ENCODE results near the gene RERG.

The RERG gene, protein sequence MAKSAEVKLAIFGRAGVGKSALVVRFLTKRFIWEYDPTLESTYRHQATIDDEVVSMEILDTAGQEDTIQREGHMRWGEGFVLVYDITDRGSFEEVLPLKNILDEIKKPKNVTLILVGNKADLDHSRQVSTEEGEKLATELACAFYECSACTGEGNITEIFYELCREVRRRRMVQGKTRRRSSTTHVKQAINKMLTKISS

DNA sequence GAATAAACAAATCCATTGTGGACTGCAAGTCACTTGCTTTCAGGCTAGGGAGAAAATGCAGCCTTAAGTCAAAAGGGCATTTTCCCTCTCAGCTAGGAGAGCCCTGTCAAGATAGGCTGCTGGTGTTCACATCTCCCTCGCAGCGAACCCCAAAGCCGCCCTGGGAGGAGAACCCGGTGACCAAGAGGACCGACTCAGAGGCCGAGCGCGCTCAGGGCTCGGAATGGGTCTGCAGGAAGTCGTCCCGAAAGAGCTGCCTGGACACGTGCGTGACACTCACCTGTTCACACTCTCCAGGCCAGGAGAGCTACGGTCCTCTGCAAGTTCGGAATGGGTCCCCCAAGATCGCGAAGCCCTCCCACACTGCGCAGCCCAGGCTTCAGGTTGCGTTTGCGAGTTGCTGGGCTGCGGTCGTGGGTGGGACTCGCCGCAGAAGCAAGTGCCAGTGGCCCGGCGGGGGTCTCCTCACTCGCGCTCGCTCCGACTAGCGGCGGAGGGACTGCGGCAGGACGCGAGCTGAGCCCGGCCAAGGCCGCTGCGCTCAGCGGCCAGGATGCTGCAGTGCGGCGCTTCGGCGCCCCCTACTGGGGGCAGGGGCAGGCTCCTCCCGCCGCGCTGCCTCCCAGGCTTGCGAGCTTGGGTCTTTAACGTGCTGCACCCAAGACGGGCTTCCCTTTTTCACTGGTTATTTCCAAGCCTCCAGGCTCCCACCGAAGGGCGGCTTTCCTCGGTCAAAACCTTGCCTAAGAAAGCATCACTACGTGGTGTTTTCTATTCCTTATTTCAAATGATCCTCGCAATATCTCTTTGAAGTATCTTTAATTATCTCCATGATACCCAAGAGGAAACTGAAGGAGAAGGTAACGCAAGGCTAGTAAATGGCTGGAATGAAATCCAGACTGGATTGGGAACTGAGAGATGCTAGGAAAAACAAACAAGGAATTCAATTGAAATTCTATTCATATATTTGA, at the start of gene RERG:
TSS of gene RERG (minus strand) at position 503 of the 971 bp plus-strand sequence. CDS start 3,928 bp downstream, outside the sequence.
- TF ChIP-seq, protein P1, sequence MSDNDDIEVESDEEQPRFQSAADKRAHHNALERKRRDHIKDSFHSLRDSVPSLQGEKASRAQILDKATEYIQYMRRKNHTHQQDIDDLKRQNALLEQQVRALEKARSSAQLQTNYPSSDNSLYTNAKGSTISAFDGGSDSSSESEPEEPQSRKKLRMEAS (IDR thresholded peaks at IDR 0.05; ENCODE audit: low read depth, low read length) = no peak
- TF ChIP-seq, protein P2, sequence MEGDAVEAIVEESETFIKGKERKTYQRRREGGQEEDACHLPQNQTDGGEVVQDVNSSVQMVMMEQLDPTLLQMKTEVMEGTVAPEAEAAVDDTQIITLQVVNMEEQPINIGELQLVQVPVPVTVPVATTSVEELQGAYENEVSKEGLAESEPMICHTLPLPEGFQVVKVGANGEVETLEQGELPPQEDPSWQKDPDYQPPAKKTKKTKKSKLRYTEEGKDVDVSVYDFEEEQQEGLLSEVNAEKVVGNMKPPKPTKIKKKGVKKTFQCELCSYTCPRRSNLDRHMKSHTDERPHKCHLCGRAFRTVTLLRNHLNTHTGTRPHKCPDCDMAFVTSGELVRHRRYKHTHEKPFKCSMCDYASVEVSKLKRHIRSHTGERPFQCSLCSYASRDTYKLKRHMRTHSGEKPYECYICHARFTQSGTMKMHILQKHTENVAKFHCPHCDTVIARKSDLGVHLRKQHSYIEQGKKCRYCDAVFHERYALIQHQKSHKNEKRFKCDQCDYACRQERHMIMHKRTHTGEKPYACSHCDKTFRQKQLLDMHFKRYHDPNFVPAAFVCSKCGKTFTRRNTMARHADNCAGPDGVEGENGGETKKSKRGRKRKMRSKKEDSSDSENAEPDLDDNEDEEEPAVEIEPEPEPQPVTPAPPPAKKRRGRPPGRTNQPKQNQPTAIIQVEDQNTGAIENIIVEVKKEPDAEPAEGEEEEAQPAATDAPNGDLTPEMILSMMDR (IDR thresholded peaks at IDR 0.05; ENCODE audit: low read depth, low read length) = peak; percentile 91
- peak; percentile 81 for DNase-seq (ENCODE audit: low read depth)
- H3K4me3 ChIP-seq (ENCODE audit: low read depth, low read length) = no peak within 1 kb of the TSS

GRCh38 chr12:15270591-15270990, 49.4 kb upstream of the RERG start:
- H3K4me3 ChIP-seq (ENCODE audit: low read depth, low read length) = no peak overlapping the region
- TF ChIP-seq, protein P1 (IDR thresholded peaks at IDR 0.05; ENCODE audit: low read depth, low read length) = no peak
- TF ChIP-seq MYC (IDR thresholded peaks at IDR 0.05; ENCODE audit: low read depth, low read length) = no peak
- no peak for DNase-seq (ENCODE audit: low read depth)

- TF ChIP-seq, protein P1 (IDR thresholded peaks at IDR 0.05; ENCODE audit: low read depth, low read length) = peak; percentile 93
- no peak for TF ChIP-seq POLR2A (IDR thresholded peaks at IDR 0.05; ENCODE audit: extremely low read depth, insufficient read length)
- TF ChIP-seq MYC (IDR thresholded peaks at IDR 0.05; ENCODE audit: low read depth, low read length) = peak; percentile 84
- TF ChIP-seq, protein P2 (IDR thresholded peaks at IDR 0.05; ENCODE audit: low read depth, low read length) = peak; percentile 68
- H3K4me3 ChIP-seq (ENCODE audit: low read depth, low read length) = no peak overlapping the region
- DNase-seq (ENCODE audit: low read depth) = peak; percentile 65
Observed at GRCh38 chr12:15268927-15269552, 47.8 kb upstream of the RERG start.

GRCh38 chr12:15268309-15268708, 47.1 kb upstream of the RERG start:
- H3K4me3 ChIP-seq (ENCODE audit: low read depth, low read length) = no peak overlapping the region
- DNase-seq (ENCODE audit: low read depth) = no peak
- TF ChIP-seq, protein P1 (IDR thresholded peaks at IDR 0.05; ENCODE audit: low read depth, low read length) = no peak
- TF ChIP-seq, protein P2 (IDR thresholded peaks at IDR 0.05; ENCODE audit: low read depth, low read length) = no peak
- TF ChIP-seq MYC (IDR thresholded peaks at IDR 0.05; ENCODE audit: low read depth, low read length) = no peak
- TF ChIP-seq POLR2A (IDR thresholded peaks at IDR 0.05; ENCODE audit: extremely low read depth, insufficient read length) = no peak

DNA sequence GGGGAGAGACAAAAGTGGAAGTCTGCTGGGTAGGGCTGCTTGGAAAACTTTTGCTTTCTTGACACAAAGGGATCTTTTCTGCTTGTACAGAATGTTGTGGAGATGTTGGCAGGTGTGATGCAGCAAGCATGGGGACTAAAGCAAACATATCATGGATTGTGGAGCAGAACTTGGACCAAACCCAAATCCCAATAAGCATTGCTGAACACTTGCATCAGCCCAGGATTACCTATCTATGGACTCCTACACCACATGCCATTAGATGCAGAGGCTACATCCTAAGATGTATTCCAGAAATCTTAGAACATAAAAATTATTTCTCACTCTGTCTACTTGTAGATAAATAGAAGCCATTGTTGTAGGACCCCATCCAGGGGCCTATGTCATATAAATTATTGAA, 44.7 kb upstream of the RERG start:
- H3K4me3 ChIP-seq (ENCODE audit: low read depth, low read length) = no peak overlapping the region
- DNase-seq (ENCODE audit: low read depth) = no peak
- TF ChIP-seq, protein P1 (IDR thresholded peaks at IDR 0.05; ENCODE audit: low read depth, low read length) = no peak
- TF ChIP-seq POLR2A (IDR thresholded peaks at IDR 0.05; ENCODE audit: extremely low read depth, insufficient read length) (no peak), MYC (IDR thresholded peaks at IDR 0.05; ENCODE audit: low read depth, low read length) (no peak)
- TF ChIP-seq, protein P2 (IDR thresholded peaks at IDR 0.05; ENCODE audit: low read depth, low read length) = no peak

All from NB4 (cell line).